ENCODE data around the gene ETFB. TPM values are rescaled to one million over a fixed set of nuclear protein-coding genes. Genes with fewer than 3 reads are reported as not detected.

ETFB gene
- total and polyA plus RNA-seq, 2 experiments from 2014 or later = 84.3 to 146 TPM

DNA sequence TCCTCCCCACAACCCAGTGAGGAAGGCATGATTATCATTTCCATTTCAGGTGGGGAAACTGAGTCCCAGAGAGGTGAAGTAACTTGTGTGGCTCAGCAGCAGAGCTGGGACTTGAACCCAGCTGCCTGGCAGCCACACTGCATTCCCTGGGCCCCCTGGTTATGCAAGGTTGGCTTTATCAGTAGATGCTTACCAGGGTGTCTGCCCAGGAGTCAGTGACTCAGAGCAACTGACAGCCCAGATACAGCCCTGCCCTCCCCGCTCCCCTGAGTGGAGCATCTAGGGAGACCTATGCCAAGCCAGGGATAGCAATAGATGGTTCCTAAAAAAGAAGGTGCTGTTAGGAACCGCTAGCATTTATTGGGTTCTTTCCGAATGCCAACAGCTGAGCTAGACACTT, 48.8 kb downstream of the ETFB start:
- Histone ChIP-seq H3K4me3 (no peak overlapping the region), H3K9me2 (ENCODE audit: insufficient read depth) (no peaks in the 10 kb centered on the region), H4K20me1 (ENCODE audit: insufficient read depth) (no peaks in the 10 kb centered on the region), H3K9me3 (ENCODE audit: low read depth) (no peaks in the 10 kb centered on the region), H3K4me1 (ENCODE audit: insufficient read depth) (no peaks in the 10 kb centered on the region), H3K36me3 (ENCODE audit: low read depth) (no peaks in the 10 kb centered on the region), H3K27ac (no peak overlapping the region), H3K9ac (no peak overlapping the region), H3K4me2 (ENCODE audit: unreplicated experiment) (no peak overlapping the region), H3K79me2 (ENCODE audit: insufficient read depth) (no peaks in the 10 kb centered on the region), H2AFZ (no peak overlapping the region), H3F3A (ENCODE audit: insufficient read depth) (no peaks in the 10 kb centered on the region), H3K27me3 (replicated peaks; ENCODE audit: insufficient read depth) (no peaks in the 10 kb centered on the region)
- in situ Hi-C loops (cut with MboI) = no loop called here
- 56 to 63% methylated on average over 3 of the region's 3 CpGs for WGBS, 2 experiments (ENCODE audit: low coverage in 1 of 2, low lambda C conversion rate in 2 of 2, missing lambda C conversion rate in 2 of 2)
- TF ChIP-seq EZH2 (IDR thresholded peaks at IDR 0.05; ENCODE audit: insufficient read depth, poor library complexity, severe bottlenecking) (no peak), EZH2phosphoT487 (IDR thresholded peaks at IDR 0.05; ENCODE audit: insufficient read depth, low read depth) (no peak)
- no peak for DNase-seq

- Histone ChIP-seq H3F3A (ENCODE audit: insufficient read depth) (no peaks in the 10 kb centered on the region), H3K9ac (no peak overlapping the region), H4K20me1 (ENCODE audit: insufficient read depth) (no peaks in the 10 kb centered on the region), H3K36me3 (ENCODE audit: low read depth) (no peaks in the 10 kb centered on the region), H3K9me2 (ENCODE audit: insufficient read depth) (no peaks in the 10 kb centered on the region), H3K27me3 (replicated peaks; ENCODE audit: insufficient read depth) (no peaks in the 10 kb centered on the region), H3K27ac (no peak overlapping the region), H3K4me3 (no peak overlapping the region), H2AFZ (no peak overlapping the region), H3K4me2 (ENCODE audit: unreplicated experiment) (no peak overlapping the region), H3K9me3 (ENCODE audit: low read depth) (no peaks in the 10 kb centered on the region), H3K4me1 (ENCODE audit: insufficient read depth) (no peaks in the 10 kb centered on the region), H3K79me2 (ENCODE audit: insufficient read depth) (no peaks in the 10 kb centered on the region)
- no peak for DNase-seq
- TF ChIP-seq EZH2phosphoT487 (IDR thresholded peaks at IDR 0.05; ENCODE audit: insufficient read depth, low read depth) = no peak
- TF ChIP-seq EZH2 (IDR thresholded peaks at IDR 0.05; ENCODE audit: insufficient read depth, poor library complexity, severe bottlenecking) = no peak
- 26 to 30% methylated on average over 4 to 8 of the region's 8 CpGs for WGBS, 2 experiments (ENCODE audit: low coverage in 1 of 2, low lambda C conversion rate in 2 of 2, missing lambda C conversion rate in 2 of 2)
- in situ Hi-C loops (cut with MboI) = no loop called here
Observed at GRCh38 chr19:51316688-51317087, 49.5 kb downstream of the ETFB start.

DNA sequence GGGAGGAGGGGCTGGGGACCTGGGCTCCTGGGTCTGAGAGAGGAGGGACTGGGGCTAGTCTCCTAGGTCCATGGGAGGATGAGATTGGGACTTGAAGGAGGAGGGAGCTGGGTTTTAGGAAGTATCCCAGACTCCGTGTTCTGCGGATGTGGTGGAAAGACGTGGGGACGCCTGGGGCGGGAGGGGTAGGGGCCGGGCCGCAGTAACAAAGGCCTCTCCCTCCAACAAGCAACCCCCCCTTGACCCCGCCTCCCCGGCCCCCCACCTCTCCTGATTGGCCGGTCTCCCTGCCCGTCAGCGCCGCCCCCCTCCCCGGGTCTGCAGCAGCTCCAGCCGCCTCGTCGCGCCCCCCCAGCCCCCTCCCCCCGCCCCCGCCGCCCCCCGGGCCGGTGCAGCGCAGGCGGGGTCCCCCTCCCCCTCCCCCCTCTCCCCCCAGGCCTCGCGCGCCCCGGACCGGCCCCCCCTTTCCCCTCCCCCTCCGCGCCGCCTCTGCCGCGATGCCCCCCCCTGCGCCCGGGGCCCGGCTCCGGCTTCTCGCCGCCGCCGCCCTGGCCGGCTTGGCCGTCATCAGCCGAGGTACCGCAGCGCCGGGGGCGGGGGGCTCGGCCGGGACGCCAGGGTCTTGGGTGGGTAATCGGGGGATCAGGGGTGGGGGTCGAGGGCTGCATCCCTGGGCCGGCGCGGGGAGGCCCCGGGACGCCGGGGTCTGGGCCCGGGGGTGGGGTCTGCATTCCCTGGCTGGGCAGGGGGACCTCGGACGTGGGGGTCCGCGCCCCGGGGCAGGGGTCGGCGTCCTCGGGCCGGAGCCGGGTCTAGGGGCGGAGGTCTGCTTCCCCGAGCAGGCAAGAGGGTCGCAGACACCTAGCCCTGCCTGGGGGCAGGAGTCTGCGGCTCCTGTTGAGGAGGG, 54.6 kb downstream of the ETFB start, which contains the start of gene IGLON5:
Gene IGLON5, plus strand, starts transcription at position 294 of the 907 bp plus-strand sequence. Its CDS starts 204 bp downstream, at position 498.
- no peak for DNase-seq
- no peak within 1 kb of the TSS for H3K4me2 ChIP-seq (ENCODE audit: unreplicated experiment)
- no peak within 1 kb of the TSS for H3K4me3 ChIP-seq
- H2AFZ ChIP-seq = no peak within 1 kb of the TSS
- in situ Hi-C loops (cut with MboI) = no loop called here
- H3K27ac ChIP-seq = no peak within 1 kb of the TSS
- no peaks in the 10 kb centered on the region for H3K27me3 ChIP-seq (replicated peaks; ENCODE audit: insufficient read depth)
- no peaks in the 10 kb centered on the region for H3K9me3 ChIP-seq (ENCODE audit: low read depth)
- no peaks in the 10 kb centered on the region for H3K36me3 ChIP-seq (ENCODE audit: low read depth)
- no peak for TF ChIP-seq EZH2 (IDR thresholded peaks at IDR 0.05; ENCODE audit: insufficient read depth, poor library complexity, severe bottlenecking)
- no peak for TF ChIP-seq EZH2phosphoT487 (IDR thresholded peaks at IDR 0.05; ENCODE audit: insufficient read depth, low read depth)
- WGBS, 2 experiments (ENCODE audit: low coverage in 1 of 2, low lambda C conversion rate in 2 of 2, missing lambda C conversion rate in 2 of 2) = 3 to 5% methylated on average over 4 to 57 of the region's 76 CpGs
- H3F3A ChIP-seq (ENCODE audit: insufficient read depth) = no peaks in the 10 kb centered on the region
- no peaks in the 10 kb centered on the region for H3K4me1 ChIP-seq (ENCODE audit: insufficient read depth)
- no peaks in the 10 kb centered on the region for H3K9me2 ChIP-seq (ENCODE audit: insufficient read depth)
- no peaks in the 10 kb centered on the region for H3K79me2 ChIP-seq (ENCODE audit: insufficient read depth)
- no peak within 1 kb of the TSS for H3K9ac ChIP-seq
- no peaks in the 10 kb centered on the region for H4K20me1 ChIP-seq (ENCODE audit: insufficient read depth)

DNA sequence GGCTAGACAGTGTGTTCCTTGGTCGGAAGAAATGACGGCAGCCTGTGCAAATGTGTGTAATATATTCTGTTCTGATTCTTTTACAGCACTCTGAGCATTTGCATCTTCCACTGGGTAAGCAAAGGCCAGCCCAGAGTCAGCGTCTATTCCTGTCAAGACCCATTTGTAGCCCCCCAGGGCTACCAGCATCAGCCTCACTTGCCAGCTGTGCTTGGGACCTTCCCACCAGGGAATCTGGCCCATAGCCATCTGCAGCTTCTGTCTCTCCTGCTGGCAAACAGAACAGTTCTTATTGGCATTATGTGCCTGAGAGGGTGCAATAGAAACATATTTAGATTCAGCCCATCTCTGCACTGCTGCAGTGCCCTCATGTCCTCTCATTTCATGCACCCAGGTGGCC, 60.7 kb downstream of the ETFB start:
- WGBS, 2 experiments (ENCODE audit: low coverage in 1 of 2, low lambda C conversion rate in 2 of 2, missing lambda C conversion rate in 2 of 2) = 20 to 21% methylated on average over 3 of the region's 3 CpGs
- Histone ChIP-seq H3K4me1 (ENCODE audit: insufficient read depth) (no peaks in the 10 kb centered on the region), H3K36me3 (ENCODE audit: low read depth) (no peaks in the 10 kb centered on the region), H4K20me1 (ENCODE audit: insufficient read depth) (no peaks in the 10 kb centered on the region), H3K27me3 (replicated peaks; ENCODE audit: insufficient read depth) (no peaks in the 10 kb centered on the region), H3K9me3 (ENCODE audit: low read depth) (no peaks in the 10 kb centered on the region), H3K4me2 (ENCODE audit: unreplicated experiment) (no peak overlapping the region), H3F3A (ENCODE audit: insufficient read depth) (no peaks in the 10 kb centered on the region), H3K9ac (no peak overlapping the region), H2AFZ (no peak overlapping the region), H3K4me3 (no peak overlapping the region), H3K79me2 (ENCODE audit: insufficient read depth) (no peaks in the 10 kb centered on the region), H3K27ac (no peak overlapping the region), H3K9me2 (ENCODE audit: insufficient read depth) (no peaks in the 10 kb centered on the region)
- TF ChIP-seq EZH2 (IDR thresholded peaks at IDR 0.05; ENCODE audit: insufficient read depth, poor library complexity, severe bottlenecking) = no peak
- no peak for TF ChIP-seq EZH2phosphoT487 (IDR thresholded peaks at IDR 0.05; ENCODE audit: insufficient read depth, low read depth)
- in situ Hi-C loops (cut with MboI) = no loop called here
- no peak for DNase-seq

All from GM23248 (cell line).